NCI-H2227 (cell line): ENCODE results near the gene OST4.
"Not testable (repeated sequence)": the region's sequence is repeated elsewhere in the genome, so short reads cannot be mapped to it uniquely, and the experiment has no call there.

ENCODE experiments used
- DNase-seq: peaks from one replicate; lab custom pipeline; 2025; ENCODE audit not compliant: unreplicated experiment; lab: John Stamatoyannopoulos, UW

OST4 gene

GRCh38 chr2:27080140-27080469 is 8.7 kb upstream of the OST4 start:
- no peak for DNase-seq

- no peak for DNase-seq
Observed at GRCh38 chr2:27079233-27080139, 8.0 kb upstream of the OST4 start.

GRCh38 chr2:27078267-27079194 is 7.1 kb upstream of the OST4 start, which contains the start of gene EMILIN1:
Gene EMILIN1, plus strand, starts transcription at chr2:27078615. Its CDS starts 451 bp downstream, at chr2:27079066.
- peak; percentile 64 for DNase-seq

- no peak for DNase-seq
Observed at GRCh38 chr2:27077231-27077630, 5.8 kb upstream of the OST4 start.

- no peak for DNase-seq
Observed at GRCh38 chr2:27076323-27076722, 4.9 kb upstream of the OST4 start.

- DNase-seq = not testable (repeated sequence)
Observed at GRCh38 chr2:27075566-27075871, 4.1 kb upstream of the OST4 start.

- peak; percentile 19 for DNase-seq
Observed at GRCh38 chr2:27074738-27075565, 3.5 kb upstream of the OST4 start.

GRCh38 chr2:27073782-27074181 is 2.3 kb upstream of the OST4 start:
- no peak for DNase-seq

- no peak for DNase-seq
Observed at GRCh38 chr2:27072920-27073319, 1.5 kb upstream of the OST4 start.

- peak; percentile 27 for DNase-seq
Observed at GRCh38 chr2:27071990-27072830, 756 bp upstream of the OST4 start.

- no peak for DNase-seq
Observed at GRCh38 chr2:27070653-27071276, 689 bp downstream of the OST4 start.

GRCh38 chr2:27069961-27070618 is 1.4 kb downstream of the OST4 start:
- DNase-seq = no peak

GRCh38 chr2:27069436-27069835 is 2.0 kb downstream of the OST4 start:
- no peak for DNase-seq

- DNase-seq = no peak
Observed at GRCh38 chr2:27067385-27067784, 4.1 kb downstream of the OST4 start.

GRCh38 chr2:27065128-27065527 is 6.3 kb downstream of the OST4 start:
- DNase-seq = no peak

- DNase-seq = peak; percentile 38
Observed at GRCh38 chr2:27060323-27060722, 11.1 kb downstream of the OST4 start.

GRCh38 chr2:27059141-27059820 is 12.2 kb downstream of the OST4 start:
- no peak for DNase-seq

- no peak for DNase-seq
Observed at GRCh38 chr2:27058210-27058609, 13.2 kb downstream of the OST4 start.

- no peak for DNase-seq
Observed at GRCh38 chr2:27057184-27057583, 14.3 kb downstream of the OST4 start.
